Parathyroid adenoma (tissue), 2 donors: Measurements from ENCODE around the gene DIRAS1.

Source experiments
- H2AFZ ChIP-seq: fragments of 300-600 bp; sonication (generic); one replicate; pipeline ENCODE4 v1.7.0; 2017; ENCODE audit warnings: antibody characterized with exemption, mild to moderate bottlenecking
- H3K27ac ChIP-seq: fragments of 300-600 bp; sonication (generic); one replicate; pipeline ENCODE4 v1.7.0; 2017
- H3K27me3 ChIP-seq: fragments of 300-600 bp; sonication (generic); one replicate; pipeline ENCODE4 v1.7.0; 2017; ENCODE audit warnings: low read length; ENCODE audit not compliant: control insufficient read depth, insufficient read depth
- H3K36me3 ChIP-seq: fragments of 300-600 bp; sonication (generic); one replicate; pipeline ENCODE4 v1.7.0; 2017; ENCODE audit warnings: low read length; ENCODE audit not compliant: control insufficient read depth, insufficient read depth
- H3K4me1 ChIP-seq: fragments of 300-600 bp; sonication (generic); one replicate; pipeline ENCODE4 v1.7.0; 2017; ENCODE audit warnings: control low read depth
- H3K4me2 ChIP-seq: fragments of 300-600 bp; sonication (generic); one replicate; pipeline ENCODE4 v1.7.0; 2017; ENCODE audit warnings: low read length
- H3K4me3 ChIP-seq: fragments of 300-600 bp; sonication (generic); one replicate; pipeline ENCODE4 v1.7.0; 2017; ENCODE audit warnings: low read depth, low read length
- H3K79me2 ChIP-seq: fragments of 300-600 bp; sonication (generic); one replicate; pipeline ENCODE4 v1.7.0; 2017; ENCODE audit warnings: control low read depth
- H3K9ac ChIP-seq: fragments of 300-600 bp; sonication (generic); one replicate; pipeline ENCODE4 v1.7.0; 2017; ENCODE audit warnings: mild to moderate bottlenecking
- H3K9me3 ChIP-seq: fragments of 300-600 bp; sonication (generic); one replicate; pipeline ENCODE4 v1.7.0; 2017; ENCODE audit warnings: low read length; ENCODE audit not compliant: control insufficient read depth
- TF ChIP-seq, protein P1 (sequence below): fragments of 300-600 bp; sonication (generic); IDR thresholded peaks from one replicate; pipeline ENCODE4 v1.7.0; 2017; ENCODE audit warnings: antibody characterized with exemption, mild to moderate bottlenecking
- donor health status: primary hyperparathyroidism.

DIRAS1 gene

DNA sequence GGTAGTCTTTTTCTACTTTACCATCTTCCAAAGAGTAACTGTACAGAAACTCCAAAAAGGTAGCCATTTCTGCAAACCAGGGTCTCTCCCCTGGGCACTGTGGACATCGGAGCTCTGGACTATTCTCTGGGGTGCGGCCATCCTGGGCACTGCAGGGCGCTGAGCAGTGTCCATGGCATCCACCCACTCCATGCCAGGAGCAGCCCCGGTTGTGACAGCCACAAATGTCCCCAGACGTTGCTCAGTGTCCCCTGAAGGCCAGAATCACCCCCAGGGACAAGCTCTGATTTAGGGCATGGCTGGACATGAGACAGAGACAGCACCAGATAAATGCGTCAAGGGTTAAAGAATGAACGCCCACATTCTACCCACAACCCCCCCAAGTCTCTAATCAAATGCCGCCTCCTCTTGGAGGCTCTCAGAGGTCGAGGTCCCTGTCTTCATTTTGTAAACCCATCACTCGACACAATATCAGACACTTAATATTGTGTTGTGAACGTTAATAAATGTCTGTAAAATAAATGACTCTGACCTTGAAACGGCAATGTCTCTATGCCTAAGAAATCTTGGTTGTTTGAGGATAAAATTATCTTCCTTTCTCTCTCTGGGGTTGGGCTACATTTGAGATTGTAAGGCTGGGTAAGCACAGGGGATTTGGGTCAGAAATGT is 27.5 kb downstream of the DIRAS1 start:
- Histone ChIP-seq H3K27me3 (no peaks in the 10 kb centered on the region), H3K4me1 (no peaks in the 10 kb centered on the region), H3K9me3 (no peaks in the 10 kb centered on the region), H2AFZ (no peak overlapping the region), H3K4me3 (no peak overlapping the region), H3K79me2 (peaks cover 4% of the 10 kb centered on the region), H3K9ac (no peak overlapping the region), H3K27ac (no peak overlapping the region), H3K36me3 (no peaks in the 10 kb centered on the region), H3K4me2 (no peak overlapping the region)
- TF ChIP-seq, protein P1, sequence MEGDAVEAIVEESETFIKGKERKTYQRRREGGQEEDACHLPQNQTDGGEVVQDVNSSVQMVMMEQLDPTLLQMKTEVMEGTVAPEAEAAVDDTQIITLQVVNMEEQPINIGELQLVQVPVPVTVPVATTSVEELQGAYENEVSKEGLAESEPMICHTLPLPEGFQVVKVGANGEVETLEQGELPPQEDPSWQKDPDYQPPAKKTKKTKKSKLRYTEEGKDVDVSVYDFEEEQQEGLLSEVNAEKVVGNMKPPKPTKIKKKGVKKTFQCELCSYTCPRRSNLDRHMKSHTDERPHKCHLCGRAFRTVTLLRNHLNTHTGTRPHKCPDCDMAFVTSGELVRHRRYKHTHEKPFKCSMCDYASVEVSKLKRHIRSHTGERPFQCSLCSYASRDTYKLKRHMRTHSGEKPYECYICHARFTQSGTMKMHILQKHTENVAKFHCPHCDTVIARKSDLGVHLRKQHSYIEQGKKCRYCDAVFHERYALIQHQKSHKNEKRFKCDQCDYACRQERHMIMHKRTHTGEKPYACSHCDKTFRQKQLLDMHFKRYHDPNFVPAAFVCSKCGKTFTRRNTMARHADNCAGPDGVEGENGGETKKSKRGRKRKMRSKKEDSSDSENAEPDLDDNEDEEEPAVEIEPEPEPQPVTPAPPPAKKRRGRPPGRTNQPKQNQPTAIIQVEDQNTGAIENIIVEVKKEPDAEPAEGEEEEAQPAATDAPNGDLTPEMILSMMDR, result no peak

GRCh38 chr19:2691951-2692350 is 29.2 kb downstream of the DIRAS1 start:
- H3K79me2 ChIP-seq, result peaks cover 4% of the 10 kb centered on the region
- H3K9me3 ChIP-seq, result no peaks in the 10 kb centered on the region
- TF ChIP-seq, protein P1, result no peak
- no peak overlapping the region for H2AFZ ChIP-seq
- H3K27me3 ChIP-seq, result no peaks in the 10 kb centered on the region
- no peak overlapping the region for H3K4me2 ChIP-seq
- H3K4me3 ChIP-seq, result no peak overlapping the region
- H3K27ac ChIP-seq, result no peak overlapping the region
- no peaks in the 10 kb centered on the region for H3K36me3 ChIP-seq
- H3K9ac ChIP-seq, result no peak overlapping the region
- H3K4me1 ChIP-seq, result no peaks in the 10 kb centered on the region

DNA sequence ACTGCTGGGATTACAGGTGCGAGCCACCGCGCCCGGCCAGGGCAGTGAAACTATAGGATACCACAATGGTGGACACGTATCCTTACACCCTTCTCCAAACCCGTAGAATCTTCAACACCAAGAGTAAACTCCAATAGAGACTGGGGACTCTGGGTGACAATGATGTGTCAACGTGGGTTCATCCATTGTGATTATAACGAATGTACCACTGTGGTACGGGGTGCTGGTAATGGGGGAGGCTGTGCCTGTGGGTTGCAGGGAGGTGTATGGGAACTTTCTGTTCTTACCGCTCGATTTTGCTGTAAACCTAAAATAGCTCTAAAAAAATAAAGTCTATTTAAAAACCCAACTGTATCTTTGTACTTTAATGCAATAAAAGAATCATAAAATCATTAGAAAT is 30.3 kb downstream of the DIRAS1 start:
- no peak overlapping the region for H3K4me2 ChIP-seq
- no peaks in the 10 kb centered on the region for H3K36me3 ChIP-seq
- no peaks in the 10 kb centered on the region for H3K9me3 ChIP-seq
- no peak overlapping the region for H2AFZ ChIP-seq
- H3K4me3 ChIP-seq, result no peak overlapping the region
- TF ChIP-seq, protein P1, result no peak
- no peak overlapping the region for H3K27ac ChIP-seq
- H3K79me2 ChIP-seq, result peaks cover 4% of the 10 kb centered on the region
- H3K27me3 ChIP-seq, result no peaks in the 10 kb centered on the region
- no peak overlapping the region for H3K9ac ChIP-seq
- H3K4me1 ChIP-seq, result no peaks in the 10 kb centered on the region

DNA sequence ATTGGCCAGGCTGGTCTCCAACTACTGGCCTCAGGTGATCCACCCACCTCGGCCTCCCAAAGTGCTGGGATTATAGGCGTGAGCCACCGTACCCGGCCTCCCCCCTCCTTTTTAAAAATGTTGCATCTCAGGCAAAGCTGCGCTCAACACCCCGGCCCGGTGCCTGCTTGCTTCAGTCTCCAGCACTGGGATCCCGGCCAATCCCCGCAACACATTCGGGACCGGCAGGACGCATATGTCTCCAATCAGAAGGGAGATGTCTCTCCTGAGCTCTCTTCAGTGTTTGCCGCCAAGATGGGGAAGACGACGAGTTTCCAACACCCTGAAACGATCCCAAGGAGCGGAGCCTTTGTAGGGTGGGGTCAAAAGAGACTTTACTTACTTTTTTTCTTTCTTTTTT is 34.8 kb downstream of the DIRAS1 start:
- H3K79me2 ChIP-seq, result peaks cover 2% of the 10 kb centered on the region
- H3K36me3 ChIP-seq, result no peaks in the 10 kb centered on the region
- no peaks in the 10 kb centered on the region for H3K27me3 ChIP-seq
- H3K27ac ChIP-seq, result no peak overlapping the region
- no peak overlapping the region for H2AFZ ChIP-seq
- no peak overlapping the region for H3K4me3 ChIP-seq
- H3K9me3 ChIP-seq, result no peaks in the 10 kb centered on the region
- H3K9ac ChIP-seq, result no peak overlapping the region
- H3K4me1 ChIP-seq, result peaks cover 3% of the 10 kb centered on the region
- H3K4me2 ChIP-seq, result no peak overlapping the region
- TF ChIP-seq, protein P1, result no peak

DNA sequence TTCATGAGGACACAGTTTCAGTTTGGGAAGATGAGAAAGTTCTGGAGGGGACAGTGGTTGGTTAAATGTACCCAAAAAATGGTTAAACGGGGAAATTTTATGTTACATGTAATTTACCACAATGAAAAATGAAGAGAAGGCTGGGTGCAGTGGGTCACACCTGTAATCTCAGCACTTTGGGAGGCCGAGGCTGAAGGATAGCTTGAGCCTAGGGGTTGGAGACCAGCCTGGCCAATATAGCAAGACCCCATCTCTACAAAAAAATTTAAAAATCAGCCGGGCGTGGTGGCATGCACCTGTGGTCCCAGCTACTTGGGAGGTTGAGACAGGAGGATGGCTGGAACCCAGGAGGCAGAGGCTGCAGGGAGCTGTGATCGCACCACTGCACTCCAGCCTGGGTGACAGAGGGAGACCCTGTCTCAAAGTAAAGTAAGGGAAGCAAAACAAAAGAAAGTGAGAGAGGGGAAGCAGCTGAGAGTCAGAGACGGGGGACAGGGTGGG is 35.9 kb downstream of the DIRAS1 start:
- no peaks in the 10 kb centered on the region for H3K27me3 ChIP-seq
- H3K4me1 ChIP-seq, result peaks cover 3% of the 10 kb centered on the region
- no peak overlapping the region for H3K27ac ChIP-seq
- no peaks in the 10 kb centered on the region for H3K36me3 ChIP-seq
- TF ChIP-seq, protein P1, result no peak
- no peak overlapping the region for H3K9ac ChIP-seq
- H3K4me3 ChIP-seq, result no peak overlapping the region
- no peak overlapping the region for H3K4me2 ChIP-seq
- peaks cover 2% of the 10 kb centered on the region for H3K79me2 ChIP-seq
- H2AFZ ChIP-seq, result no peak overlapping the region
- no peaks in the 10 kb centered on the region for H3K9me3 ChIP-seq
